Measurements from ENCODE around the gene NOC4L.

The NOC4L gene

GRCh38 chr12:132171968-132172521, 27.8 kb downstream of the NOC4L start:
- H3K27ac ChIP-seq: no peak overlapping the region
- no peak for DNase-seq (ENCODE audit: low spot score)
- no peak for TF ChIP-seq CTCF (conservative IDR thresholded peaks at IDR 0.05; ENCODE audit: low read depth)
- ChIA-PET POLR2A (ENCODE audit: low non-redundant PET) (no interaction called here), CTCF (interaction anchor here (0.6 kb wide), 1 partner anchor 557 kb away, joined by 3 read pairs; no protein-coding TSS in a partner anchor)

- CTCF ChIA-PET: interaction anchor here (0.6 kb wide), 1 partner anchor 184 kb away, joined by 5 read pairs; no protein-coding TSS in a partner anchor
- H3K27ac ChIP-seq: no peak overlapping the region
- POLR2A ChIA-PET (ENCODE audit: low non-redundant PET): no interaction called here
- DNase-seq (ENCODE audit: low spot score): no peak
- no peak for TF ChIP-seq CTCF (conservative IDR thresholded peaks at IDR 0.05; ENCODE audit: low read depth)
Observed at GRCh38 chr12:132172619-132173018, 28.4 kb downstream of the NOC4L start.

- POLR2A ChIA-PET (ENCODE audit: low non-redundant PET): no interaction called here
- no peak overlapping the region for H3K27ac ChIP-seq
- no peak for DNase-seq (ENCODE audit: low spot score)
- TF ChIP-seq CTCF (conservative IDR thresholded peaks at IDR 0.05; ENCODE audit: low read depth): no peak
- CTCF ChIA-PET: interaction anchor here (0.6 kb wide), 1 partner anchor 183 kb away, joined by 5 read pairs; no protein-coding TSS in a partner anchor
Observed at GRCh38 chr12:132173135-132174014, 29.1 kb downstream of the NOC4L start.

- no peak for TF ChIP-seq CTCF (conservative IDR thresholded peaks at IDR 0.05; ENCODE audit: low read depth)
- DNase-seq (ENCODE audit: low spot score): no peak
- CTCF ChIA-PET: no interaction called here
- H3K27ac ChIP-seq: no peak overlapping the region
- POLR2A ChIA-PET (ENCODE audit: low non-redundant PET): no interaction called here
Observed at GRCh38 chr12:132174015-132174838, 30.0 kb downstream of the NOC4L start.

- no peak for TF ChIP-seq CTCF (conservative IDR thresholded peaks at IDR 0.05; ENCODE audit: low read depth)
- CTCF ChIA-PET: no interaction called here
- POLR2A ChIA-PET (ENCODE audit: low non-redundant PET): no interaction called here
- no peak for DNase-seq (ENCODE audit: low spot score)
- no peak overlapping the region for H3K27ac ChIP-seq
Observed at GRCh38 chr12:132174839-132175490, 30.7 kb downstream of the NOC4L start.

All from RWPE1 (cell line).